Hepatocyte (in vitro differentiated cells): ENCODE results near the gene DYNLL1. TPM values are rescaled to one million over a fixed set of nuclear protein-coding genes. Genes with fewer than 3 reads are reported as not detected.

Experiments used
- DNase-seq: peaks from one replicate; pipeline ENCODE4 v3.0.0-alpha.2; 2016; ENCODE audit warnings: low spot score
- H2AFZ ChIP-seq: fragments of 200-600 bp; sonication (generic); 2 replicates; pipeline ENCODE4 v1.6.0; 2016; ENCODE audit warnings: antibody characterized with exemption, mild to moderate bottlenecking
- H3K27ac ChIP-seq: fragments of 200-600 bp; sonication (generic); 2 replicates; pipeline ENCODE4 v1.5.1; 2016; ENCODE audit warnings: mild to moderate bottlenecking
- H3K27me3 ChIP-seq: fragments of 200-600 bp; sonication (generic); 2 replicates; pipeline ENCODE4 v1.6.1; 2016
- H3K36me3 ChIP-seq: fragments of 200-600 bp; sonication (generic); replicated peaks from 2 replicates; pipeline ENCODE4 v1.5.1; 2016; ENCODE audit warnings: low read depth; ENCODE audit not compliant: insufficient read depth
- H3K4me1 ChIP-seq: fragments of 200-600 bp; sonication (generic); 2 replicates; pipeline ENCODE4 v1.5.1; 2016; ENCODE audit warnings: mild to moderate bottlenecking, moderate library complexity; ENCODE audit not compliant: insufficient read depth
- H3K4me2 ChIP-seq: fragments of 200-600 bp; sonication (generic); 2 replicates; pipeline ENCODE4 v1.6.0; 2016
- H3K4me3 ChIP-seq: fragments of 200-600 bp; sonication (generic); 2 replicates; pipeline ENCODE4 v1.5.1; 2016; ENCODE audit warnings: mild to moderate bottlenecking
- H3K79me2 ChIP-seq: fragments of 200-600 bp; sonication (generic); 2 replicates; pipeline ENCODE4 v1.6.0; 2017; ENCODE audit warnings: mild to moderate bottlenecking
- H3K9me2 ChIP-seq: fragments of 200-600 bp; sonication (generic); replicated peaks from 2 replicates; pipeline ENCODE4 v1.6.0; 2017; ENCODE audit warnings: mild to moderate bottlenecking; ENCODE audit not compliant: insufficient read depth
- H3K9me3 ChIP-seq: fragments of 200-600 bp; sonication (generic); 2 replicates; pipeline ENCODE4 v1.5.1; 2016; ENCODE audit warnings: low read depth, mild to moderate bottlenecking
- H4K20me1 ChIP-seq: fragments of 200-600 bp; sonication (generic); 2 replicates; pipeline ENCODE4 v1.6.0; 2016; ENCODE audit warnings: mild to moderate bottlenecking; ENCODE audit not compliant: insufficient read depth, poor library complexity, severe bottlenecking
- CTCF ChIP-seq: fragments of 200-600 bp; sonication (generic); IDR thresholded peaks from 2 replicates; pipeline ENCODE4 v1.5.1; 2016; ENCODE audit warnings: antibody characterized with exemption, mild to moderate bottlenecking; ENCODE audit not compliant: poor library complexity
- EZH2 ChIP-seq: fragments of 200-600 bp; sonication (generic); IDR thresholded peaks from 2 replicates; pipeline ENCODE4 v1.6.1; 2016; ENCODE audit warnings: antibody characterized with exemption, mild to moderate bottlenecking, borderline replicate concordance
- EZH2phosphoT487 ChIP-seq: fragments of 200-600 bp; sonication (generic); IDR thresholded peaks from one replicate; pipeline ENCODE4 v1.6.1; 2018; ENCODE audit warnings: antibody characterized with exemption, mild to moderate bottlenecking, low read depth, moderate library complexity; ENCODE audit not compliant: unreplicated experiment, severe bottlenecking
- WGBS: methylation state at CpG from one replicate; pipeline ENCODE4 v1.1.6; 2016; ENCODE audit warnings: low lambda C conversion rate; ENCODE audit errors: missing lambda C conversion rate; 5-methylcytosine and 5-hydroxymethylcytosine counted together
- polyA plus RNA-seq: library from polyadenylated mRNA; unstranded; fragments of >200 nt; fragmentation: Nextera tagmentation; extraction: Ambion mirVana; gene quantifications from 2 replicates; pipeline ENCODE4 v1.2.1, GENCODE V29; 2016
- total RNA-seq: library from RNA; depleted of rRNA; stranded (reverse); fragments of >200 nt; gene quantifications from 2 replicates; pipeline ENCODE4 v1.2.3, GENCODE V29; 2014

DYNLL1 gene
- total and polyA plus RNA-seq, 2 experiments from 2014 or later: 383 to 641 TPM

GRCh38 chr12:120536064-120536791 lies 40.3 kb downstream of the DYNLL1 start:
- WGBS: 60% methylated on average over 13 of the region's 13 CpGs
- Histone ChIP-seq H3K9me3 (no peaks in the 10 kb centered on the region), H2AFZ (no peak overlapping the region), H3K4me1 (peaks cover 41% of the 10 kb centered on the region), H4K20me1 (peaks cover 66% of the 10 kb centered on the region), H3K4me3 (peak overlapping the region; percentile 95), H3K79me2 (peaks cover 70% of the 10 kb centered on the region), H3K36me3 (no peaks in the 10 kb centered on the region), H3K27me3 (no peaks in the 10 kb centered on the region), H3K9me2 (no peaks in the 10 kb centered on the region), H3K4me2 (peak overlapping the region; percentile 88), H3K27ac (no peak overlapping the region)
- TF ChIP-seq EZH2phosphoT487: no peak
- no peak for TF ChIP-seq CTCF
- TF ChIP-seq EZH2: no peak
- peak; percentile 26 for DNase-seq

- H3K4me1 ChIP-seq: peaks cover 41% of the 10 kb centered on the region
- peaks cover 82% of the 10 kb centered on the region for H4K20me1 ChIP-seq
- no peaks in the 10 kb centered on the region for H3K9me2 ChIP-seq
- H3K36me3 ChIP-seq: no peaks in the 10 kb centered on the region
- peak overlapping the region; percentile 62 for H3K27ac ChIP-seq
- WGBS: 50% methylated on average over 4 of the region's 4 CpGs
- no peaks in the 10 kb centered on the region for H3K9me3 ChIP-seq
- H3K27me3 ChIP-seq: no peaks in the 10 kb centered on the region
- no peak overlapping the region for H3K4me3 ChIP-seq
- TF ChIP-seq CTCF: no peak
- TF ChIP-seq EZH2phosphoT487: no peak
- no peak for TF ChIP-seq EZH2
- H2AFZ ChIP-seq: no peak overlapping the region
- H3K79me2 ChIP-seq: peaks cover 86% of the 10 kb centered on the region
- no peak for DNase-seq
- H3K4me2 ChIP-seq: peak overlapping the region; percentile 88
These were observed 41.9 kb downstream of the DYNLL1 start for GRCh38 chr12:120537856-120538220.

GRCh38 chr12:120538281-120539156 lies 42.6 kb downstream of the DYNLL1 start:
- Histone ChIP-seq H4K20me1 (peaks cover 89% of the 10 kb centered on the region), H2AFZ (no peak overlapping the region), H3K4me1 (peaks cover 41% of the 10 kb centered on the region), H3K4me3 (no peak overlapping the region), H3K9me2 (no peaks in the 10 kb centered on the region), H3K79me2 (peaks cover 93% of the 10 kb centered on the region), H3K36me3 (no peaks in the 10 kb centered on the region), H3K27ac (peak overlapping the region; percentile 62), H3K27me3 (no peaks in the 10 kb centered on the region), H3K4me2 (peak overlapping the region; percentile 88), H3K9me3 (no peaks in the 10 kb centered on the region)
- 43% methylated on average over 6 of the region's 6 CpGs for WGBS
- no peak for TF ChIP-seq CTCF
- TF ChIP-seq EZH2: no peak
- no peak for TF ChIP-seq EZH2phosphoT487
- DNase-seq: peak; percentile 57
